ENCODE data around the gene CDH13. TPM values are rescaled to one million over a fixed set of nuclear protein-coding genes. Genes with fewer than 3 reads are reported as not detected.

Gene CDH13
- total and polyA plus RNA-seq, 2 of the 8 experiments (the other 6 are each of a cell fraction or from before 2014, with no cell fraction given) = 2.3 to 2.4 TPM

- H3K9ac ChIP-seq (replicated peaks in 1 of 4; ENCODE audit: extremely low read depth in 1 of 4, low read depth in 3 of 4, low read length in 3 of 4) = no peak overlapping the region
- H4K91ac ChIP-seq (replicated peaks; ENCODE audit: insufficient read length, low read length) = no peak overlapping the region
- H3K14ac ChIP-seq (ENCODE audit: insufficient read length) = no peak overlapping the region
- no peak overlapping the region for H4K5ac ChIP-seq (ENCODE audit: insufficient read length, low read depth, low read length)
- no peak for FAIRE-seq
- no peak overlapping the region for H2BK20ac ChIP-seq (ENCODE audit: low read length)
- H4K8ac ChIP-seq (ENCODE audit: extremely low read depth, insufficient read depth, low read length) = no peak overlapping the region
- no peak overlapping the region for H3K4me2 ChIP-seq (ENCODE audit: insufficient read depth in 1 of 2, low read depth in 2 of 2, low read length in 2 of 2)
- POLR2A ChIA-PET (ENCODE audit: partially characterized antibody) = no interaction called here
- DNase-seq (ENCODE audit: low read depth in 1 of 2, low spot score in 2 of 2) = no peak
- H3K23me2 ChIP-seq (ENCODE audit: low read depth, low read length) = no peaks in the 10 kb centered on the region
- H2AFZ ChIP-seq (ENCODE audit: low read length) = no peak overlapping the region
- H4K20me1 ChIP-seq (replicated peaks in 1 of 2; ENCODE audit: control insufficient read depth in 1 of 2, insufficient read depth in 2 of 2, low read length in 2 of 2) = no peaks in the 10 kb centered on the region
- no peaks in the 10 kb centered on the region for H3K9me3 ChIP-seq (ENCODE audit: insufficient read depth in 2 of 2, low read depth in 1 of 2, low read length in 1 of 2)
- no peak overlapping the region for H2BK120ac ChIP-seq (replicated peaks; ENCODE audit: low read depth, low read length)
- no peaks in the 10 kb centered on the region for H3K79me1 ChIP-seq (ENCODE audit: low read depth, low read length)
- 93% methylated on average over 2 of the region's 2 CpGs; no CpG with 5 or more reads in 1 of the 2 experiments for WGBS, 2 experiments (ENCODE audit: extremely low coverage in 1 of 2, insufficient coverage in 1 of 2, insufficient read length in 1 of 2, insufficient replicate concordance in 2 of 2, low coverage in 1 of 2, low lambda C conversion rate in 2 of 2, missing lambda C conversion rate in 1 of 2)
- H3K23ac ChIP-seq (ENCODE audit: insufficient read length) = no peak overlapping the region
- H2BK15ac ChIP-seq (ENCODE audit: low read length) = no peak overlapping the region
- no peak overlapping the region for H3K4ac ChIP-seq (replicated peaks; ENCODE audit: insufficient read length, low read depth, low read length)
- H3K27me3 ChIP-seq (replicated peaks in 1 of 4; ENCODE audit: control insufficient read depth in 3 of 4, extremely low read depth in 1 of 4, insufficient read depth in 3 of 4, low read length in 3 of 4) = no peaks in the 10 kb centered on the region
- H3K4me3 ChIP-seq (ENCODE audit: extremely low read depth in 1 of 4, insufficient read depth in 2 of 4, low read depth in 3 of 4, low read length in 4 of 4) = no peak overlapping the region
- no peak overlapping the region for H3K27ac ChIP-seq (ENCODE audit: low read depth, low read length)
- H3K56ac ChIP-seq (replicated peaks; ENCODE audit: insufficient read length, low read depth, low read length) = no peak overlapping the region
- CTCF ChIA-PET (ENCODE audit: partially characterized antibody) = no interaction called here
- no peak overlapping the region for H3K18ac ChIP-seq (ENCODE audit: extremely low read depth, low read length)
- no peaks in the 10 kb centered on the region for H3K4me1 ChIP-seq (replicated peaks in 1 of 4; ENCODE audit: control insufficient read depth in 3 of 4, insufficient read depth in 4 of 4, low read length in 3 of 4)
- no peaks in the 10 kb centered on the region for H3K79me2 ChIP-seq (ENCODE audit: control insufficient read depth in 1 of 2, insufficient read depth in 2 of 2, low read length in 2 of 2)
- H2BK5ac ChIP-seq (ENCODE audit: low read depth, low read length) = no peak overlapping the region
- no peak overlapping the region for H2AK5ac ChIP-seq (ENCODE audit: low read depth, low read length)
- no peak overlapping the region for H2BK12ac ChIP-seq (ENCODE audit: low read depth, low read length)
- H3K36me3 ChIP-seq (ENCODE audit: control insufficient read depth in 2 of 4, insufficient read depth in 4 of 4, low read length in 3 of 4) = no peaks in the 10 kb centered on the region
- no peak for TF ChIP-seq TCF12 (IDR thresholded peaks at IDR 0.05; ENCODE audit: low read depth, low read length)
- TF ChIP-seq SP2 (IDR thresholded peaks at IDR 0.05; ENCODE audit: low read length) = no peak
- TF ChIP-seq KDM5A (IDR thresholded peaks at IDR 0.05; ENCODE audit: low read length) = no peak
- TF ChIP-seq RFX5 (IDR thresholded peaks at IDR 0.05; ENCODE audit: borderline replicate concordance, low read depth, low read length) = no peak
- TF ChIP-seq USF2 (IDR thresholded peaks at IDR 0.05; ENCODE audit: low read length) = no peak
- no peak for TF ChIP-seq POLR2A (IDR thresholded peaks at IDR 0.05; ENCODE audit: control extremely low read depth in 1 of 2, low read depth in 2 of 2, low read length in 2 of 2)
- TF ChIP-seq CTCF (IDR thresholded peaks at IDR 0.05; ENCODE audit: control extremely low read depth in 1 of 3, insufficient read depth in 1 of 3, low read depth in 1 of 3, low read length in 3 of 3) = no peak
- no peak for TF ChIP-seq ATF2 (IDR thresholded peaks at IDR 0.05; ENCODE audit: low read length)
- no peak for TF ChIP-seq NRF1 (IDR thresholded peaks at IDR 0.05; ENCODE audit: low read depth, low read length)
- TF ChIP-seq SIN3A (conservative IDR thresholded peaks at IDR 0.05 in 1 of 2, IDR thresholded peaks at IDR 0.05 in 1 of 2; ENCODE audit: low read depth in 1 of 2, low read length in 2 of 2) = no peak
Observed at GRCh38 chr16:82953517-82953916, 326.7 kb downstream of the CDH13 start.
